NCI-H2196 (cell line): ENCODE data around the gene LCN12.

ENCODE experiments used
- DNase-seq: peaks from one replicate; lab custom pipeline; 2025; ENCODE audit not compliant: unreplicated experiment; lab: John Stamatoyannopoulos, UW

The LCN12 gene

DNA sequence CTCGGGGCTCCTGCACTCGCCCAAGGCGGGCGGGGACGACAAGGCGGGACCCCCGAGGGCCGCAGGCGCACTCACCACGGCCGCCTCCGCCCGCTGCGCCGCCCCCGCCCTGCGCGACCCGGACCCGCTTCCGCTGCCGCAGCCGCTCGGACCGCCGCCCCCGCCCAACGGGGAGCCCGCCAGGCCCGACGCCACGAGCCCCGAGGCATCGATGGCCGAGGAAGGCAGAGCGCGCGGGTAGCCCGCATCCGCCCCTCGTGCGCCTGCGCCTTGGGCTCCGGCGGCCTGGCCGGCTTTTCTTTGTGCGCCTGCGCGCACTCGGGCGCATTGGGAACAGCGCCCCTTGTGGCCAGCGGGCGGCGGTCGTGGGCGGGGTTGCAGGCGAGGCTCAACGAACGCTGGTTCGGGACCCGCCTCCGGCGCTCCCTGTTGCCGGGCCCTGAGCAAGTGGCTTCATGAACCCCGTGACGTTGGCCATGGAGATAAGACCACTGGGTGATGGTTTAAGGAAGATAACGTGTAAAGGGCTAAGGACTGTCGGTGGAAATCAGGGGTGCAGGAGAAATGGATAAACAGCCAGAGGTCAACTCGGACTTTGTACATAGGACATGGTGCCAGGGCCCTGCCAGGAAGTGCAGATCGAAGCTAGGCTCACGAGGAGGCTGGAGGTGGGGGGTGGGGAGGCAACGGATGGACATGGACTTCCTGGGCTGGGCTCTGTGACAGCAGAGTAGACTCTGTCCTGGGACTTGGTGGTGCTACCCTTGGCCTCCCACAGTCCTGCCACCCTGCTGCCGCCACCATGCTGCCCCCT lies 7.3 kb upstream of the LCN12 start, which contains the start of the genes C8G and FBXW5:
TSS of gene C8G (plus strand) at position 725 of the 814 bp plus-strand sequence. CDS start at position 803, 78 bp downstream.
TSS of gene FBXW5 (minus strand) at position 220 of the 814 bp plus-strand sequence. CDS start 655 bp downstream, outside the sequence.
- DNase-seq = peak; percentile 96

DNA sequence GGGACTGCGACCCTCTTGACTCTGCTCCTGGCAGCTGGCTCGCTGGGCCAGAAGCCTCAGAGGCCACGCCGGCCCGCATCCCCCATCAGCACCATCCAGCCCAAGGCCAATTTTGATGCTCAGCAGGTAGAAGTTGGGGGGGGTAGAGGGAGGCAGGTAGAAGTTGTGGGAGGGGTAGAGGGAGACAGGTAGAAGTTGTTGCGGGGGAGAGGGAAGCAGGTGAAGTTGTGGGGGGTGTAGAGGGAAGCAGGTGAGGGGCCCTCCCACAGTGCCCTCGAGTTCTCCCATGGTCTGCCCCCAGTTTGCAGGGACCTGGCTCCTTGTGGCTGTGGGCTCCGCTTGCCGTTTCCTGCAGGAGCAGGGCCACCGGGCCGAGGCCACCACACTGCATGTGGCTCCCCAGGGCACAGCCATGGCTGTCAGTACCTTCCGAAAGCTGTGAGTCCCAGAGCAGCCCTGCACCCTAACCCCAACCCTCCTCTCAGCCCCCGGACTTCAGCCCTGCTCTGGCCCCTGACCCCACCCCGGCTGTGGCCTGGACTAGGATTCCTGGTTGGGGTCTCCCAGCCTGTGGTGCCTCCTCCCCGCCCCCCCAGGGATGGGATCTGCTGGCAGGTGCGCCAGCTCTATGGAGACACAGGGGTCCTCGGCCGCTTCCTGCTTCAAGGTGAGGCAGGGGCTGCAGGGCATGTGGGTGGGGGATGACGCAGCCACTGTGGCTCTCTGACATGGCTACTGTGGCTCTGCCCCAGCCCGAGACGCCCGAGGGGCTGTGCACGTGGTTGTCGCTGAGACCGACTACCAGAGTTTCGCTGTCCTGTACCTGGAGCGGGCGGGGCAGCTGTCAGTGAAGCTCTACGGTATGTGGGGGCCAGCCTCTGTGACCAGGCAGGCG lies 6.5 kb upstream of the LCN12 start:
- no peak for DNase-seq

DNA sequence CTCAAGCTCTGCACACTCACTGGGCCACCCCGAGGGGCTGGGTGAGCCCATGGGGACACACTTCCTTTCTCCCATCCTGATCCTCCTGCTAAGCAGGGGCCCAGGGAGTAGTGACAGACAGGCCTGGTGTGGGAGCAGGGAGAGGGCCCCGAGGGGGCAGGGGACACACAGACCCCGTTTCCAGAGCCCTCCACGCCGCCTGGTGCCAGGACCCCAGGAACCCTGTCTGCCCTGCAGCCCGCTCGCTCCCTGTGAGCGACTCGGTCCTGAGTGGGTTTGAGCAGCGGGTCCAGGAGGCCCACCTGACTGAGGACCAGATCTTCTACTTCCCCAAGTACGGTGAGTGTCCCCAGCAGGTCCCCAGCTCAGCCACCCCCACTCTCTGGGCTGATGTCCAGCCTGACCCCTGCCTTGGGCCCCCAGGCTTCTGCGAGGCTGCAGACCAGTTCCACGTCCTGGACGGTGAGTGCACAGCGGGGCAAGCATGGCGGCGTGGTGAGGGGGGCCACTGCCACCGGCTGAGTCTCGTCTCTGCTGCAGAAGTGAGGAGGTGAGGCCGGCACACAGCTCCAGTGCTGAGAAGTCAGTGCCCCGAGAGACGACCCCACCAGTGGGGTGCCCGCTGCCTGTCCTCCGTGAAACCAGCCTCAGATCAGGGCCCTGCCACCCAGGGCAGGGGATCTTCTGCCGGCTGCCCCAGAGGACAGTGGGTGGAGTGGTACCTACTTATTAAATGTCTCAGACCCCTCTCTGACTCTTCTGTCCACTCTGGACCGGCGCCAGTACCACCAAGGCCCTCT lies 5.6 kb upstream of the LCN12 start:
- no peak for DNase-seq

DNA sequence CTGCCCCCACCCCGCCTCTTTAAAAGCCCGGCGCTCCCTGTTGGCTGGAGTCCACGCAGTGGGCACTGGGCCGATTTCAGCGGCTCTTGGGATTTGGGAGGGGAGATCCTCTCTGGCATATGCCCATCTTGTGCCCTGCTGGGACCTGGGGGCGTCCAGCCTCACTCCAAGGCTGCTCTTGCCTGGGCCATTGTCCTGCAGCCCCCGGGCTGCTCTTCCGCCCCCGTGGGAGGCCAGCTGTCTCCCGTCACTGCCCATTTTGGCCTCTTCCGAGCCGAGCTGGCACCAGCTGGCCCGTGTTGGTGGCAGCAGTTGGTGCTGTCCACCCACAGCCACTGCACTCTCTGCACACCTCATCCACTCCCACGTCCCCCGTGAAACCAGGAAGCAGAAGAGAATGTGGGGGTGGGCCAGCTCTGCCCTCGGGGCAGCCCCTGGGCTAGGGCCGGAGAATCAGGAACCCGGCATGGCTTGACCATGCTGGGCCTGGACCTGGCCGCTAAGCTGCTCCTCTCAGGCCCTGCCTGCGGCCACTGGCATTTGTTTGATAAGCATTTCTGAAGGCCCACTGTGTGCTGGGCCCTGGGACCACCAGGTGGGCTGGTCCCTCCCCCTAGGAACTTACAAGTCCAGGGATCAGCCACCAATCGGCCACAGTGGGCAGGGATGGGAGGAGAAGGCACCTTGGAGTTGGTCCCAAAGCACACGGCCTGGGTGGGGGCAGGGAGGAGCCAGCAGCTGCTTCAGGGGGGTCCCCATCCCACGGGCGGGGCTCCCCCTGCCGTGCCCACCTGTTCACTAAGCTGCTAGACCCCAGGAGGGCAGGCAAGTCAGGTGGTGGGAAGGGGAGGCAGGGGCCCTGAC lies 4.8 kb upstream of the LCN12 start:
- no peak for DNase-seq

DNA sequence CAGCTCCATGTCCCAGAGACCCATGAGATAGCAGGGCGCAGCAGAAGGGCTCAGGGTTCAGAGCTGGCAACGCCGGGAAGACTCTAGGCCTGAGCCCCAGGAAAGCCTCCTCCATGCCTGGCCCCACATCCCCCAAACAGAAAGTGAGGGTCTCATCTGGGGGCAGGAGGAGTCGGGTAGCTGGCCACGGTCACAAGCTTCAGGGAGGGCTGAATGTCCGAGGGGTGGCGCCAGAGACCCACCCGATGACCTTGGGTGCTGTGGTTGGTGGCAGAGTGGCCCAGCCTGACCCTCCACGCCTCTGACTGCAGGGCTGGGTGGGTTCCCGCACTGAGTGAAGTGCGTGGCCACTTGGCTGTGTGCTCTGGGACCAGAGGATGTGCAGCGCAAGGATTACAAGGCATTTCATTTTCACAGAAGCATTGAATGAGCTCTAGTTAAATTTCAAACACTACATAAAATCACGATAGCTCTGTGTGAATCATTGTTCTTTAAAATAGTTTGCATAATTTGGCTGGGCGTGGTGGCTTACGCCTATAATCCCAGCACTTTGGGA lies 4.0 kb upstream of the LCN12 start:
- no peak for DNase-seq

DNA sequence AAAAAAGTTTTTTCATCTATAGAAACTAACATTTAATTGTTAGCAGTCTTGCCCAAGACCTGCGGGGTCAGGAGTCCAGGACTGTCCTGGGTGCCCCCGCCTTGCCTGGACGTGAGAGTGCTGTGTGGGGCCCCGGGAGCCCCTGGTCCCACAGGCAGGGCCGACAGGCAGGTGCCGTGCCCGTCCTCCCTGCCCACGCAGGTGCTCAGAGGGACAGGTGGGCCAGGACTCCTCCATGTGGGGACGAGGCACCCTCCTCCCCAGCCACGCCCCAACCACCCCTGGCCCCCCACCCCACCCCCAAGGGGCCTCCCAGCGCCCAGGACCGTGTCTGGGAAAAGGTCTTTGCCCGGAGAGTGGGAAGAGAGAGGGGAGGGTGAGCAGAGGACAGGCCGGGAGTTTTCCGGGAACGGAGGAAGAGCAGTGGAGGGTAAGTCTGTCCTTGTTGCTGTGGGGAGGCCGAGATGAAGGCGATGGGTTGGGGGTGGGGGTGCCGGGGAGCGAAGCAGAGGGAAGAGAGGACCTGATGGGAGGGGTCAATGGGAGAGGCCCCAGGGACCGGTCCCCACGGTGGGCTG lies 2.7 kb upstream of the LCN12 start:
- DNase-seq = peak; percentile 46

DNA sequence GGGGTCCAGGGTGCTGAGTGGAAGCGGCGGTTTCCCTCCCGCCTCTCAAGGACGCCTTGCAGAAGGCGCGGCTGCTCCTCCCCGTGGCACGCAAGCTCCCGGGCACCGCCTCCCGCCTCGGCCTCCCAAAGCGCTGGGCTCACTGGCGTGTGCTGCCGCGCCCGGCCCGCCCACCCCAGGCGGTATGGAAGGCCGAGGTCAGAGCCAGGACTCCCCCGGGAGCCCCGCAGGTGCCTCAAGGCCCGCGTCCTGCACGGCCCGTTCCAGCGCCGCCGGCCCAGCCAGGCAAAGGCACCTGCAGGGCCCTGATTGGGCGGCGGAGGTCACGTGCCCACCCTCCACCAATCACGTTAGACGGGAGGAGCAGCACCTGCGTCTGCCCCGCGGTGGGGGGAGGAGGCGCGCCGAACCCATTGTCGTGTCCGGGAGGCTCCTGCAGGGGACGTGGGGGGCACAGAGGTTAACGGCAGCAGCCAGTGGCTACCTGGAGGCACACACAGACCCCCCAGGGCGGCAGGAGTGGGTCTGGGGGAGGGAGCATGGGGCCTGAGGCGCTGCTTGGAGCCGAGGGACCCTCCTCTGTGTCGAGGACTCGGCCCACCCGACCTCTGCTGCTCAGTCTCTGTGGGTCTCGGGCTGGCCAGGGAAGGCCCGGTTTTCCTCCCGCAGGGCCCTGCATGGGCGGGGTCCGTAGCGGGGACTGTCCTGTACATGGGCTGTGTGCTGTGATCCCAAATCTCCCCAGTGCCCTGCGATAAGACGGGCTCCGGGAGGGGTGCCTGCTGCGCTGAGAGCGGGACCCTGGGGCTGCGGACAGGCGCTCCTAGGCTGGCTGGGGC lies 2.0 kb upstream of the LCN12 start:
- peak; percentile 91 for DNase-seq

DNA sequence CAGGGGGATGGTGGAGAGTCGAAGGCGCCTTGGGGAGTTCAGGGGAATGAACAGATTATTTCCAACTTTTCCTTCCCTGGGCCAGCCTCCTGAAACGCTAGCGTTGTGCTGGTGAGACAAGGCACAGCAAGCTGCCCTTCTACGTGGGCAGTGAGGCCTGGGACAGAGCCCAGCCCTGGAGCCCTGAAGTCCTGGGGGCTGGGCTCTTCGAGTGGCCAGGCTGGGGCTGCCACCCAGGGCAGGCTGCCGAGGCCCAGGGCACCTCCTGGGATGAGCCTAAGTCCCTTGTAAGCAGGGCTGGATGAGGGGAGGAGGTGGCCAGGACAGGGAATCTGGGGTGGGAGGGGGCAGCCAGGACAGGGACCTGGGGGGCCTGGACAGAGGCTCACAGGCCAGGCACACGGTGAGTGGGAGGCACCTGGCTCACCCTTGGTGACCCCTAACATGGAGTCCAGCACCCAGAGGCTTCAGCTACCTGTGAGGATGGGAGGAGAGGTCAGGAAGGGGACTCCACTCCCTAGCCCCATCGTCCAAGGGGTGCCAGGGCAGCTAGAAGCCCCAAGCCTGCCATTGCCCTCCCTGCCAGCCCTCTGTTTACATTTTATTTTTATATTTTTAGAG lies 1.3 kb upstream of the LCN12 start:
- no peak for DNase-seq

DNA sequence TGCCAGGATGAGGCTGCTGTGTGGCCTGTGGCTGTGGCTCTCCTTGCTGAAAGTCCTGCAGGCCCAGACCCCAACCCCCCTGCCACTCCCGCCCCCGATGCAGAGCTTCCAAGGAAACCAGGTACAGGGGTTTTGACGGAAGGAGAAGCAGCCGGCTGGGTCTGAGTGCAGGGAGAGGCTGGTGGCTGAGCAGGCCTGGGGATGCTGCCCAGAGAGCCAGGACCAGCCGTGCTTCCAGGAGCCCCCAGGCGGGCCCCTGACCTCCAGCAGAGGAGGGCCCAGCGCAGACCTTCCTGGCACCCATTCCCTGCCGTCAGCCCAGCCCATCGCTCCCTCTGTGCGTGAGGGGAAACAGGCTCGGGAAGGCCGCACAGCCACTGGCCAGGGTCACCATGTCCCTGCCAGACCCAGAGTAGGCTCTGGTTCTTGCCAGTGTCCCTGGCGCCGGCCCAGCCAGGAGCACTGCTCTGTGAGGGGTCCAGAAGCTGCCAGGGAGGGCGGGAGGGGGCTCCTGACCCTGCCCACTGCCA lies 313 bp downstream of the LCN12 start:
- DNase-seq = no peak

DNA sequence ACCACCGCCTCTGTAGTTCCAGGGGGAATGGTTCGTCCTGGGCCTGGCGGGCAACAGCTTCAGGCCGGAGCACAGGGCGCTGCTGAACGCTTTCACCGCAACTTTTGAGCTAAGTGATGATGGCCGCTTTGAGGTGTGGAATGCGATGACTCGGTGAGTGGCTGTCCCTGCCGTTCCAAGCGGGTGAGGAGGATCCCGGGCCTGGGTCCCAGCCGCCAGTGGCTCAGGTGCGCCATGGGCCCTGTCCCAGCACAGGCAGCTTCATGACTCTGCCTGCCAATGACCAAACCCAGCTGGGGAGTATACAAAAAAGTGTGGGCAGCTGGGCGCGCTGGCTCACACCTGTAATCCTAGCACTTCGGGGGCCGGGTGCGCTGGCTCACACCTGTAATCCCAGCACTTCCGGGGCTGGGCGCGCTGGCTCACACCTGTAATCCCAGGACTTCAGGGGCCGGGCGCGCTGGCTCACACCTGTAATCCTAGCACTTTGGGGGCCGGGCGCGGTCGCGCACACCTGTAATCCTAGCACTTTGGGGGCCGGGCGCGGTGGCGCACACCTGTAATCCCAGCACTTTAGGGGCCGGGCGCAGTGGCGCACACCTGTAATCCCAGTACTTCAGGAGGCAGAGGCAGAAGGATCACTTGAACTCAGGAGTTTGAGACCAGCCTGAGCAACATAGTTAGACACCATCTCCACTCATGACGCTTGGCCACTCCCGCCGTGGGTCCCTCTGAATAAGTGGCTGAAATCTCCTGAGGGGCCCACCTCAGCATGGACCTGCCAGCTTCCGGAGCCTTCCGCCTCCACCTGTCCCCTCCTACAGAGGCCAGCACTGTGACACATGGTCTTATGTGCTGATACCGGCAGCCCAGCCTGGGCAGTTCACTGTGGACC lies 1.1 kb downstream of the LCN12 start:
- DNase-seq = no peak

DNA sequence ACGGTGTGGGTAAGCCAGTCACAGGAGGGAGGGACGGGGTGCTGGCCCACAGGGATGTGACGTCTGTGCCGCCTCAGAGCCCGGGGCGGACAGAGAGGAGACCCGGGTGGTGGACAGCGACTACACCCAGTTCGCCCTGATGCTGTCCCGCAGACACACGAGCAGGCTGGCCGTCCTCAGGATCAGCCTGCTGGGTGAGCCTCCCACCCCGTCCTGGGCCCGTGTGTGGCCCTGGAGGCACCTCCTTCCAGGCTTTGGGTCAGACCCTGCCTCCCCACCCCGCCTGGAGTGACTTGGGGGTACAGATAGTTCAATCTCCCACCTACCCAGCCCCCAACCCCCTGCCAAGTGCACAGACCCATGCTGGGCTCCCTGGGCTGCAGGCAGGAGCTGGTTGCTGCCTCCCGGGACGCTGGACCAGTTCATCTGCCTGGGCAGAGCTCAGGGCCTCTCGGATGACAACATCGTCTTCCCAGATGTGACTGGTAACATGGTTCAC lies 1.7 kb downstream of the LCN12 start:
- no peak for DNase-seq

DNA sequence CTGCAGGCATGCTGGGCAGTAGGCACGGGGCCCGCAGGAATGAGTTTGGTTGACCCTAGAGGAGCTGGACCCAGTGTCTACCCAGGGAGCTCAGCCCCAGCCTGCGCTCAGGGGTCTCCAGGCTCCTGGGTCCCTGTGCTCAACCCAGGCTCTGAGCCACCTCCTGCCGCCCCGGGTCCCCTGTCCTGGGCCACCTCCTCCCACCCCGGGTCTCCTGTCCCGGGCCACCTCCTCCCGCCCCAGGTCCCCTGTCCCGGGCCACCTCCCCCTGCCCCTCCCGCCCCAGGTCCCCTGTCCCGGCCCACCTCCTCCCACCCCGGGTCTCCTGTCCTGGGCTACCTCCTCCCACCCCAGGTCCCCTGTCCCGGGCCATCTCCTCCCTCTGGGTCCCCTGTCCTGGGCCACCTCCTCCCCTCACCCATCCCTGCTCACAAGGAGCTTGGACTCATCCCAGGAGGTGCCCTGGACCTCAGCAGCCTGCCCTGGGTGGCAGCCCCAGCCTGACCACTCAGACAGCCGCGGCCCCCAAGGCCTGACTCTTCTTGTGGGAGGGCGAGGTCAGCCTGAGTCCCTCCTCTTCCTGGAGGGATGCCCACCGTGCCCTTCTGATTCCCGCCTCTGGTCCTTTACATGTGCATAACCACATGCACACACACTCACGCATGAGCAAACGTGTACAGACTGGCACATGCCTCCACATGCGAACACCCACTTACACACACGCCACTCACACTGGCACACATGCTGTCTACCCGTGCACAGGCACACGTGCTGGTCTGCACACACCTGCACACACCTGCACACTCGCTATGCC lies 2.4 kb downstream of the LCN12 start:
- DNase-seq = no peak

DNA sequence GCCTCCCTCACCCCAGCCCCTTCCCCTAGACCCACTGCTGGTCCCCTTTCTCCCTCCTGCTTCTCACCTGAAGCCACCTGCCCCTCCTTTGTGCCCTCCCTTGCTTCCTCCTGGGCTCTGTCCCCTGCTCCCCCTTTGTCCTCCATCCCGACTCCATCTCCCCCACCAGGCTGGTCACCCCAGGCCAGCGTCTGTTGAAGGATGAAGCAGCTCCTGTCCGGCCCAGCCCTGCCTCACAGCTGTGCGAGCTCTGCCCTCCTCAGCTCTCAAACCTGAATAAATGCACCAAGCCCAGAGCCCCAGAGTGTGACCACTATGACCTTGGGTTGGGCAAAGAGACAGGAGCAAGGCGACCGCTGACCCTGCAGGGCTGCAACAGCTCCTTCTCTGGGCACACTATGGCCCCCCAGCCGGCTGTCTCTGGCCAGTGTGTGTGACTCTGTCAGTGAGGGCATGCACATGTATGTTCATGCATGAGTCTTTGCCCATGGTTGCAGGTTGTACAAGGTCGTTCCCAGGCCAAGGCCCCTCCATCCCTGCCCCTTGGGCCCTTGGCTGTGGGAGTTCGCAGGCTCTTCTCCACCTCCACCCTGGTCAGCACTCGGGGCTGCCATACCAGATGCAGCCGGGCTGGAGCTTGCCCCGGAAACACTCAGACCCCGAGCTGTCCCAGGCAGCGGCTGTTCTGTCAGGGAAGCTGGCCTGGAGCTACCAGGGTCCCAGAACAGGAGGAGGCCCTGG lies 3.3 kb downstream of the LCN12 start:
- no peak for DNase-seq

DNA sequence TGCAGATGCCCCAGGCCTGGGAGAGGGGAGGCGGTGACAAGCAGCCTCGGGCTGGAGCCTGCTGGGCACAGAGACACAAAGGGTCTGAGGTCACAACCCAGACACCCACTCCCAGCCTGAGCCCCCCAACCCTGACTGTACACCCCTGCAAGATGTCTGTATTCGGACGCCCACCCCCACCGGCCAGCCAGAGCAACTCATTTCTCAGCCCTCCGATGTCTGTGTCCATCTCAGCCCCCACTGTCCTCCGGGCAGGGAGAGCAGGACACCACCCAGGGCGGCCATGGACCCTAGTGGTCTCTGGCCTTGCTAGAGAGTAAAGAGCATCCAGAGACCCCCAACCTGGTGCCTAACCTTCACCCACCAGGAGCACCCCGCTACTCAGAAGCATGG lies 3.9 kb downstream of the LCN12 start:
- DNase-seq = no peak

DNA sequence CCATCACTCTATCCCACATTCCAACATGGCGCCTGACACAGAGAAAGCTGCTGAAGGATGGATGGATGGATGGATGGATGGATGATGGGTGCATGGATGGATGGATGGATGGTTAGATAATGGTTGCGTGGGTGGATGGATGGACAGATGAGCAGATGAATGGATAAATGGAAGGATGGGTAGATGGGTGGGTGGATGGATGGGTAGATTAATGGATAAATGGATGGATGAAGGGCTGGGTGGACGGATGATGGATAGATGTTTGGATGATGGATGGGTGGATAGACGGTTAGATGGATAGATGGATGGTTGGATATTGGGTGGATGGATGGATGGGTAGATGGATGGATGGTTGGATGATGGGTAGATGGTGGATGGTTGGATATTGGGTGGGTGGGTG lies 4.5 kb downstream of the LCN12 start:
- no peak for DNase-seq
